ENCODE measurements around the gene ATP6V1B1.

The ATP6V1B1 gene

DNA sequence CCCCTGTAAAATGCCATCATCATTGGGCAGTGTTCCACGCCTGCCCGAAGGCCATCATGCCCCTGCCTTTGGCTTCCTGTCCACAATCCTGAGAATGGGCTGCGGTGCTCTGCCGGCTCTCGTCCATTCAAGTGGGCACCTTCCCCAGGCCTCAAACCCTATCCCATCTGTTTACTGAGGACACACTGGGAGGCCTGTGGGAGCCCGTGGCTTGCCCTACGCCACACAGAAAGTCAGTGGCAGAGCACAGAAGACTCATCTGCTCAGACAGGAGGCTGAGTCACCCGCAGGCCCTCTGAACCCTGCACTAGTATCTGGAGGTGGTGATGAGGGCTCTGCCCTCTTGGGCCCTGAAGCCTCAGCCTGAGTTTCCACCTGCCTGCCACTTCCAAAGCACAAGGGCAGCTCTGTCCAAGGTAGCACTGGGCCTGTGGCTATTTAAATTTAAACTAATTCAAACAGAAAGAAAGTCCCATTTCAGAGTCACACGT, 23.6 kb downstream of the ATP6V1B1 start:
- TF ChIP-seq CTCF (conservative IDR thresholded peaks at IDR 0.05; ENCODE audit: low read depth, low read length) = no peak
- no peak for DNase-seq (ENCODE audit: low read depth)
- no peak overlapping the region for H3K4me3 ChIP-seq (ENCODE audit: low read length)

DNA sequence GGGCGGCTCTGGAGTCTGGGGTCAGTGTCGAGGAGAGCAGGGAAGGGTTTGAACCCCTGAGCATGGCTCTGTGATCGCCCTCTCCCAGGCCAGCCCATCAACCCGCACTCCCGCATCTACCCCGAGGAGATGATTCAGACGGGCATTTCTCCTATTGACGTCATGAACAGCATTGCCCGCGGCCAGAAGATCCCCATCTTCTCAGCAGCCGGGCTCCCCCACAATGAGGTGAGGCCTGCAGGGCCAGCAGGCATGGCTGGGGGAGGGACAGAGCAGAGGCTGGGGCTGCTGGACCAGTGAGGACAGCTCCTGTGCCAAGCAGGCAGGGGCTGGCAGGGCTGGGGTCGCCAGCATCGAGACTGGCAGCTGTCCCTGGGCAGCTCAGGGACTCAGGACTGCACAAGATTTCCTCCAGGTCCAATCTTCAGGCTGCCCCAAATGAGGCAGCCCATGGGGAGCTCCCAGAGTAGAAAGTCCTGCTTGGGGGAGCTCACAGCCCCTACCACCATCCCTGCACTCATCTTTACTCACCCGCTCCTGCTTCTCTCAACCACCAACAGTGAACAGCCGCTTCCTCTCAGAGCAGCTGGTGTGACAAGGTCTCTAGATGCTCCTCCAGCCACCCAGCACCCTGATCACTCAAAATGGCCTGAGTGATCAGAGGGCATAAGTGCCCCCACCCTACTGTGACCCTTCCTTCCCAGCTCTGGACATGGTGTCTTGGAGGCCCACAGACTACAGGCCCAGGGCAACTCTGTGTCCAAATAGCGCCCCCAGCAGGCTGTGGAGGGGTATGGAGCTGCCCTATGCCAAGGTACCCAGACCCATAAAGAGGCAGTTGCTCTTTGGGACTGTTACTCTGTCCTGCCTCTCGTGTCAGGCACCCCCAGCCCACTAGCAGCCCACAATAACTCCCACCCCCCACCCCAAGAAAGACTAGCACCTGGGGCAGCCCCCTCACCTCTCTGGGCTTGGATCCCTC, 24.4 kb downstream of the ATP6V1B1 start:
- no peak for DNase-seq (ENCODE audit: low read depth)
- H3K4me3 ChIP-seq (ENCODE audit: low read length) = no peak overlapping the region
- TF ChIP-seq CTCF (conservative IDR thresholded peaks at IDR 0.05; ENCODE audit: low read depth, low read length) = peak; percentile 34

- DNase-seq (ENCODE audit: low read depth) = no peak
- TF ChIP-seq CTCF (conservative IDR thresholded peaks at IDR 0.05; ENCODE audit: low read depth, low read length) = no peak
Observed at GRCh38 chr2:70960833-70961647, 25.3 kb downstream of the ATP6V1B1 start.

DNA sequence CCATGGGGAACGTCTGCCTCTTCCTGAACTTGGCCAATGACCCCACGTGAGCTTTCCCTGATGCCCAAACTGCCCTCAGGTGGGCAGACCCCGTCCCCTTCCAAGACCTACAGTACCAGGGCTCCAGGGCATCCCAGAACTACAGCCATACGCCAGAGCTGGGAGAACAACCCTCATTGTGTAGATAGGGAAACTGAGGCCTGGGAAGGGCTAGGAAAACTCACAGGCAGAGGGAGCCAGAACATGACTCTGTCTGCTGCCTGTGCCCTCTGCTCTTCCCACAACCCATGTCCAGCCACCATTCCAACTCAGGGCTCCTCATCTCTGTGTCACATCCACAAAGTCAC, 25.9 kb downstream of the ATP6V1B1 start:
- H3K4me3 ChIP-seq (ENCODE audit: low read length) = no peak overlapping the region
- DNase-seq (ENCODE audit: low read depth) = no peak
- no peak for TF ChIP-seq CTCF (conservative IDR thresholded peaks at IDR 0.05; ENCODE audit: low read depth, low read length)

More at GRCh38 chr2:70960833-70961647, 25.3 kb downstream of the ATP6V1B1 start:
- no peak overlapping the region for H3K4me3 ChIP-seq (ENCODE audit: low read length)

GRCh38 chr2:70962211-70962884, 26.6 kb downstream of the ATP6V1B1 start:
- no peak overlapping the region for H3K4me3 ChIP-seq (ENCODE audit: low read length)
- DNase-seq (ENCODE audit: low read depth) = no peak
- no peak for TF ChIP-seq CTCF (conservative IDR thresholded peaks at IDR 0.05; ENCODE audit: low read depth, low read length)

DNA sequence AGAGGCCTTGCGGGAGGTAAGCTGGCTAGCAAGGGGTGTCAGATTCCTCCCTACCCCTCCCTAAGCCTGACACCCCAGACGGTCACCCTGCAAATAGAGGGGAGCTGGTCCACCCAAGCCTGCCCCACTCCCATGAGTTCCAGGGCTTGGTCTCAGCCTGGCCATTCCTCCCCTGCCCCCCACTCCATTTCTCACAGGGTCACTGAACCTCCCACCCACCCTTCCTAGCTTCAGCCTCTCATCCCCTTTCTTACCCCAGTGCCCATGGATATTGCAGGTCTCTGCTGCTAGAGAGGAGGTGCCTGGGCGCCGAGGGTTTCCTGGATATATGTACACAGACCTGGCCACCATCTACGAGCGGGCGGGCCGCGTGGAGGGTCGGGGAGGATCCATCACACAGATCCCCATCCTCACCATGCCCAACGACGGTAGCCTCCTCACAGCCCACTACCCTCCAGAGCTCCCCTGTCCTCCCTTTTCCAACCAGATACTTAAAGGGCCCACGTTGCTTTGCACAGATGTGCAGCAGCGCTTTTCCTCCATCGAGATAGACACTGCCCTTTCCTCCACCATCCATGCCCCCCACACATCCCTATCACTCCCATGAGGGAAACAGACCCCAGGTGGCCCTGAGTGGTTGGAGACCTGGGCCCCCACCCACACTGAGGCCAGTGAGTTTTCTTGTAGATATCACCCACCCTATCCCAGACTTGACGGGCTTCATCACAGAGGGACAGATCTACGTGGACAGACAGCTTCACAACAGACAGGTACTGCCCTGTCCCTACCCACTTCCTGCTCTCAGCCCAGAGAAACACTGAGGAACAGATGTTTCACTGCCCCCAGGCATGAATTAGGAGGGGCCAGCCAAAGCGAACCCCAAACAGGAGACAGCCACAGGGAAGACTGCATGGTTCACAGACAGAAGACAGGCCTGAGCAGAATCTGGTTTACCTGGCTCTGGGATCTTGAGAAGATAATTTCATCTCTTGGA, 27.5 kb downstream of the ATP6V1B1 start:
- no peak overlapping the region for H3K4me3 ChIP-seq (ENCODE audit: low read length)
- TF ChIP-seq CTCF (conservative IDR thresholded peaks at IDR 0.05; ENCODE audit: low read depth, low read length) = no peak
- DNase-seq (ENCODE audit: low read depth) = no peak

All from retinal pigment epithelial cell (primary cell).